ENCODE data around the gene RANBP3L. TPM values are rescaled to one million over a fixed set of nuclear protein-coding genes. Genes with fewer than 3 reads are reported as not detected.

Gene RANBP3L
- total and polyA plus RNA-seq, 9 of the 15 experiments (the other 6 are each of a cell fraction or from before 2014, with no cell fraction given), result 0.01 to 0.06 TPM; not detected in 7

GRCh38 chr5:36261186-36261585, 40.5 kb downstream of the RANBP3L start (continued):
- TF ChIP-seq SMAD1 (IDR thresholded peaks at IDR 0.05; ENCODE audit: low read depth, low read length, partially characterized antibody), result no peak
- no peak for TF ChIP-seq CTCF (IDR thresholded peaks at IDR 0.05 in 2 of 3, conservative IDR thresholded peaks at IDR 0.05 in 1 of 3; ENCODE audit: insufficient read depth in 2 of 3, low read depth in 1 of 3, low read length in 3 of 3)
- TF ChIP-seq PRMT5 (CRISPR knock-in tag; IDR thresholded peaks at IDR 0.05), result no peak
- TF ChIP-seq ARID3A (IDR thresholded peaks at IDR 0.05; ENCODE audit: borderline replicate concordance, low read depth, low read length), result no peak
- TF ChIP-seq, protein P1, sequence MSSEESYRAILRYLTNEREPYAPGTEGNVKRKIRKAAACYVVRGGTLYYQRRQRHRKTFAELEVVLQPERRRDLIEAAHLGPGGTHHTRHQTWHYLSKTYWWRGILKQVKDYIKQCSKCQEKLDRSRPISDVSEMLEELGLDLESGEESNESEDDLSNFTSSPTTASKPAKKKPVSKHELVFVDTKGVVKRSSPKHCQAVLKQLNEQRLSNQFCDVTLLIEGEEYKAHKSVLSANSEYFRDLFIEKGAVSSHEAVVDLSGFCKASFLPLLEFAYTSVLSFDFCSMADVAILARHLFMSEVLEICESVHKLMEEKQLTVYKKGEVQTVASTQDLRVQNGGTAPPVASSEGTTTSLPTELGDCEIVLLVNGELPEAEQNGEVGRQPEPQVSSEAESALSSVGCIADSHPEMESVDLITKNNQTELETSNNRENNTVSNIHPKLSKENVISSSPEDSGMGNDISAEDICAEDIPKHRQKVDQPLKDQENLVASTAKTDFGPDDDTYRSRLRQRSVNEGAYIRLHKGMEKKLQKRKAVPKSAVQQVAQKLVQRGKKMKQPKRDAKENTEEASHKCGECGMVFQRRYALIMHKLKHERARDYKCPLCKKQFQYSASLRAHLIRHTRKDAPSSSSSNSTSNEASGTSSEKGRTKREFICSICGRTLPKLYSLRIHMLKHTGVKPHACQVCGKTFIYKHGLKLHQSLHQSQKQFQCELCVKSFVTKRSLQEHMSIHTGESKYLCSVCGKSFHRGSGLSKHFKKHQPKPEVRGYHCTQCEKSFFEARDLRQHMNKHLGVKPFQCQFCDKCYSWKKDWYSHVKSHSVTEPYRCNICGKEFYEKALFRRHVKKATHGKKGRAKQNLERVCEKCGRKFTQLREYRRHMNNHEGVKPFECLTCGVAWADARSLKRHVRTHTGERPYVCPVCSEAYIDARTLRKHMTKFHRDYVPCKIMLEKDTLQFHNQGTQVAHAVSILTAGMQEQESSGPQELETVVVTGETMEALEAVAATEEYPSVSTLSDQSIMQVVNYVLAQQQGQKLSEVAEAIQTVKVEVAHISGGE (CRISPR knock-in tag; IDR thresholded peaks at IDR 0.05), result no peak
- TF ChIP-seq, protein P2, sequence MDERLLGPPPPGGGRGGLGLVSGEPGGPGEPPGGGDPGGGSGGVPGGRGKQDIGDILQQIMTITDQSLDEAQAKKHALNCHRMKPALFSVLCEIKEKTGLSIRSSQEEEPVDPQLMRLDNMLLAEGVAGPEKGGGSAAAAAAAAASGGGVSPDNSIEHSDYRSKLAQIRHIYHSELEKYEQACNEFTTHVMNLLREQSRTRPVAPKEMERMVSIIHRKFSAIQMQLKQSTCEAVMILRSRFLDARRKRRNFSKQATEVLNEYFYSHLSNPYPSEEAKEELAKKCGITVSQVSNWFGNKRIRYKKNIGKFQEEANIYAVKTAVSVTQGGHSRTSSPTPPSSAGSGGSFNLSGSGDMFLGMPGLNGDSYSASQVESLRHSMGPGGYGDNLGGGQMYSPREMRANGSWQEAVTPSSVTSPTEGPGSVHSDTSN (CRISPR knock-in tag; IDR thresholded peaks at IDR 0.05; ENCODE audit: low read depth), result no peak
- TF ChIP-seq, protein P2 (tag; conservative IDR thresholded peaks at IDR 0.05; ENCODE audit: low read depth), result no peak

All from K562 (cell line).